Measurements from ENCODE around the gene CDH22.

The CDH22 gene, protein sequence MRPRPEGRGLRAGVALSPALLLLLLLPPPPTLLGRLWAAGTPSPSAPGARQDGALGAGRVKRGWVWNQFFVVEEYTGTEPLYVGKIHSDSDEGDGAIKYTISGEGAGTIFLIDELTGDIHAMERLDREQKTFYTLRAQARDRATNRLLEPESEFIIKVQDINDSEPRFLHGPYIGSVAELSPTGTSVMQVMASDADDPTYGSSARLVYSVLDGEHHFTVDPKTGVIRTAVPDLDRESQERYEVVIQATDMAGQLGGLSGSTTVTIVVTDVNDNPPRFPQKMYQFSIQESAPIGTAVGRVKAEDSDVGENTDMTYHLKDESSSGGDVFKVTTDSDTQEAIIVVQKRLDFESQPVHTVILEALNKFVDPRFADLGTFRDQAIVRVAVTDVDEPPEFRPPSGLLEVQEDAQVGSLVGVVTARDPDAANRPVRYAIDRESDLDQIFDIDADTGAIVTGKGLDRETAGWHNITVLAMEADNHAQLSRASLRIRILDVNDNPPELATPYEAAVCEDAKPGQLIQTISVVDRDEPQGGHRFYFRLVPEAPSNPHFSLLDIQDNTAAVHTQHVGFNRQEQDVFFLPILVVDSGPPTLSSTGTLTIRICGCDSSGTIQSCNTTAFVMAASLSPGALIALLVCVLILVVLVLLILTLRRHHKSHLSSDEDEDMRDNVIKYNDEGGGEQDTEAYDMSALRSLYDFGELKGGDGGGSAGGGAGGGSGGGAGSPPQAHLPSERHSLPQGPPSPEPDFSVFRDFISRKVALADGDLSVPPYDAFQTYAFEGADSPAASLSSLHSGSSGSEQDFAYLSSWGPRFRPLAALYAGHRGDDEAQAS

DNA sequence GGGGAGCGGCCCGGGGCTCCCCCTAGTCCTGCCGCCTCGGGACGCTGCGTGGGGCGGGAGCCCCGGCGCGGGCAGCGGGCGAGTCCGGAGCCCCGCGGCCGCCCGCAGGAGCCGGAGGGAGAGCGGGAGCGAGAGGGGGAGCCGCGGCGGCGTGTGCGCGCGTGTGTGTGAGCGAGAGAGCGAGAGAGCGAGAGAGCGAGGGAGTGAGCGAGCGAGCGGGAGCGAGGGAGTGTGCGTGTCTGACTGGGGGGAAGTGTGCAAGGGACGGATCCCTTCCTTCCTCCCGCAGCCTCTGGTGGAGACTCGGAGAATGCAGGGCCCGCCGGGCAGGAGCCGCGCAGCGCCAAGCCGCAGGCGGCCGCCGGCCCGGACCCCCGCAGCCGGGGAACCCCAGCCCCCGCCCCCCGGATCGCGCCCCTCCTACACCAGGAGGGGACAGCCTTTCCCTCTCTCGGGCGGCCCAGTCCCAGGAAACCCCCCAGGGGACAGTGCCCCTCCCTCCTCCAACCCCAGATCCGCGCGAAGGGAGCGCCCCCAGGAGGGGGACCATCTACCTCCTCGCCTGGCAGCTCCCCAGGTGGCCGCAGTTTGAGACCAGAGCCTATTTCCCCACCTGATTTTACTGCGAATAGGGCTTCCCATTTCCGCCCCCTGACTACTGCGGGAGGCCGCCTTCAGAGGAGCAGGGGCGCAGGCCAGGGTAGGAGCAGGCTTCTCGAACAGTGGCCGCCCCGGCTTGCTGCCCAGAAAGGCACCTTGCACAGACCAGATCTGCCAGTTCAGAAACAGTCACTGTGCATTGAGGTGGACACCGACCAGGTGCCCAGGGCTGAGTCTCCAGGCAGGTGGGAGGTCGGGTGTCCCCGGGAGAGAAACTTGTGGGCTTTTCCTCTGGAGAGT is at the start of gene CDH22:
TSS of gene CDH22 (minus strand) at position 241 of the 900 bp plus-strand sequence. CDS start 57,204 bp downstream, outside the sequence.
- no peak for DNase-seq (ENCODE audit: low read depth, low spot score)

DNA sequence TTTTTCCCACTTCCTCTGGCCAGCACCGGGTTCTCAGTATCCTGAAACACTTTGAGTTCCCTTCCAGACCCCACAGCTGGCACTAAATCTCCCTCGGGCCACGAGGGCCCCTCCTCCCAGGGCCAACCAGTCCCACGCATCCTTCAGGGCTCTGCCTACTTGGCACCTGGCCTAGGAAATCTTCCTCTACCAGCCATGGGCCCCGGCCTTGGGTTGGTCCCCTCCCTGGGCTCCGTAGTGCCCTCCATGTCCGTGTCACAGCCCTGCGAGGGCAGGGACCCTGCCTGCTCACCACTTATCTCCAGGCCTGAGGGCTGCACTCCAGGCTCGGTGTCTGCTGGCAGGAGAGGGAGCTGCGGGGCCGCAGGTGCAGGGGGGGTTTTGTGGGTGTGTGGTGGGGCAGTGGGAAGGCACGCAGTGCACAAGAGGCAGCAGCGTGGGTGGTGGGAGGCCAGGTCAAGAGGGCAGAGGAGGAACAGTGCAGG is 48.8 kb upstream of the CDH22 start:
- DNase-seq (ENCODE audit: low read depth, low spot score) = no peak

DNA sequence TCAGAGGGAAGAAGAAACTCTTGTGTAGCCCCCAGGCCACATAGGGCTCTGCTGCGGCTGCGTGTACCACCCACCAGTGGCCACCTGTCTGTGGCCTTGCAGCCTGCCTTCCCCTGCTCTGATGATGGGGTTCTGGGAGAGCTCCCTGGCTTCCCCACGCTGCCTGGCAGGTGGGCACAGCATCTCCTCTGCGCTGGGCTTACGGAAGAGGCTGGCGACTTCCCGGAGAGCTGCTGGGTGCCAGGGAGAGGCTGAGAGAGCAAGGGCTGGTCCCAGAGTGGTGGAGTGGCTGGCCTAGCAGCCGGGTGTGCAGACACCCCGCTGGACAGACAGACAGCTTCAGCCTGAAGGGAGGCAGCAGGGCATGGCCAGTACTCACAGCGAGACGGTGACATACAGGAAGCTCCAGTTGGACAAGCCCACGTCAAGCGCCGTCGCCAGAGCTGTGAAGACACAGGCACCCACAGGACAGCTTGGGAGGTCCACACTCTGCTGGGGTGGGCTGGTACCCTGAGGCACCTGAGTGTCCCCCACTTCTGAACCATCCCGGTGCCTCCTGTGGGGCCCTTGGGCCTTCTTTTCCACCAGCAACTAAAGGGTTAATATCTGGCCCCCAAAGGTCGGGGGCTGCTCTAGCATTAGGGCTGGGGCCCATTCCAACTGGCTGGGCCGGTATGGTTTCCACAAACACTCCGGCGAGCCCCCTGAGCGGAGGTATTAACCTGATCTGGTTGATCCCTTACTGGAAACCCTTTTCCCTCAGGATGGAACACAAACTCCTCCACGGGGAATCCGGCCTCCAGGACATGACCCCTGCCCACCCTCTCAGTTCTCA is 48.1 kb upstream of the CDH22 start:
- DNase-seq (ENCODE audit: low read depth, low spot score) = no peak

DNA sequence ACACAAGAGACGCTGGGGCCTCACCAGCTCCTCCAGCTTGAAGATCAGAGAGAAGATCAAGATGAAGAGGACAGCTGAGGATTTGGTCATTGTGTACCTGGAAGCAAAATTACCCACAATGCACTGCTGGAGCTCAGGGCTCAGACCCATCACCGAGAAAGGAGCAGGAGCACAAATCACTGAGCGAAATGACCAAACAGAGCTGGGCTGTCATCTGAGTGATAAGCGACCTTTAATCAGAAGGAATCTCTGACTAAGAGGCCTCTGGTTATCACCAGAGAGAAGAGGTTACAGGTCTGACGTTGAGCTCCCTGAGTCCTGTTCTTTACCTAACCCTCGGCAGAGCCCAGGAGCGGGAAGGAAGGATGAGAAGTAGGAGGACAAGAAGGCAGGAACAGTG is 47.5 kb upstream of the CDH22 start:
- no peak for DNase-seq (ENCODE audit: low read depth, low spot score)

DNA sequence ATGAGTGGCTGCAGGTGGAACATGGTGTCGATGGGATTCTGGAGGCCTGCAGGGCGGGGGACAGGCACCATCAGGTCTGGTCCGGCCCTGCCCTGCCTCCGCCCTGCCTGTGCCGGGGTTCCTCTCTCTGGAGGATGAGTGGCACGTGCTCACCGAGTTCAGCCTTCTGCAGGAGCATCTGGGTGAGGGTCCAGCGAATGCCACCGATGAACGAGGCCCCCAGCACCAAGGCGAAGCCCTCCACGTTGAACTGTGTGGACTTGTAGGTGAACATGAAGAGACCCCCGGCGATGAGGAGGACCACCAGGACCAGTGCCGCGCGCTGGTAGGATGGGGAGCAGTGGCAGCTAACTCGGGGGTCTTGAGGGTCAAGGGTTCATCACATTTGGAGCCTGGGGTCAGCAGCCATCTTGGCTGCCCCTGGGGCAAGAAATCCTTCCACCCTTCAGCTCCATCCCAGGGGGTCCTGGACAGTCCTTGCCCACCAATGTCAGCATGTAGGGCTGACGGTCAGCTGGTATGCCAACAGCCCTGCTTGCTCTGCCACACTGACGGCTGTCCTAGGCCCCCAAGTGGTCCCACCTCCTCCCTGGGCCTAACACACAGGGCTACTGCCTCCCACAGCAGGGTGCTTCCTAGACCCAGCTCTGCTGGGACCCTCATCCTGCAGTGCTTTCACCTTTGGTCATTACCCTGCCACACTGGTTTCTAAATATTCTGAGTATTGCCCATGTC is 46.8 kb upstream of the CDH22 start:
- DNase-seq (ENCODE audit: low read depth, low spot score) = no peak

DNA sequence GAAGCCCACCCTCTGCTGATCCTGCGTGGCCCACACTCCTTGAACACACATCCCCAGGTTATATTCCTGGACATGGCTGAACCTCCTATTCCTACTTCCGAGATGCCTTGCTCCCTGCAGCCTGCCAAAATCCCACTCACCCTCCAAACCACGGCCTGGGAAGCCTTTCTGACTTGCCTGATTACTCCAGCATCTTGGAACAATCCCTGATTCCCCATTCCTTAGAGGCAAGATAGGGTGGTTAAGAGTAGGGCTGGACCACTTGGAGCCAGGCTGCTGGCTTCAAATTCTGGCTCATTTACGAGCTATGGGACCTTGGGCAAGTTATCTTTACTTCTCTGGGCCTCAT is 45.9 kb upstream of the CDH22 start:
- DNase-seq (ENCODE audit: low read depth, low spot score) = no peak

DNA sequence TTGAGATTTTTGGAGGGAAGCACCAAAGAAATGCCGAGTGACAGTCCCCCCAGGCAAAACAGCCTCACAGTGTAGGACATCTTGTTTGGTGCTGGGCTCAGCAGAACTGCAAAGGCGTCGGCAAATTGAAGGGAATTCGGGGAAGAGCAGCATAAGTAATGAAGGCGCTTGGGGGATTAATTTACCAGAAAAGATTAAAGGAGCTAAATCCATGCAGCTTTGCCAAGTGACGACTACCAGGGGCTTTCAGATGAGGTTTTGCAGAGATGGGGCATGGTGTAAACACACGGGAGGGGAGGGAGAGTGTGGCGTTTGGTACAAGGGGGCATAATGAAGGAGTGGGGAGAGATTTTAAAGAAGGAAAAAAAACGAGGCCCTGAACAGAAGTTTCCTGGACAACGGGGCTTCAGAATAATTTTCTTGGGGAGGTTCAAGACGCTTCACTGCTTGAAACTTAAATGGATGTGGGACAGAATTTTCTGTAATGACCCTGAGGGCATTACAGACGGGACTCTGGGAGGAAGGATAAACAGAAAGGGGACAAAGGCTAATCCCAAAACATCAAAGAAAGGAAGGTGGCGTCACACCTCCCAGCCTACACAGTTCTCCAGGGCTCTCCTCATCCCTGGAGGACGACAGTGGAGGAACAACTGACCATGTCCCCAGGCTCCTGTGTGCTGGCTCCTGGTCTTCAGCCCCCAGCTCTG is 45.4 kb upstream of the CDH22 start:
- DNase-seq (ENCODE audit: low read depth, low spot score) = no peak

DNA sequence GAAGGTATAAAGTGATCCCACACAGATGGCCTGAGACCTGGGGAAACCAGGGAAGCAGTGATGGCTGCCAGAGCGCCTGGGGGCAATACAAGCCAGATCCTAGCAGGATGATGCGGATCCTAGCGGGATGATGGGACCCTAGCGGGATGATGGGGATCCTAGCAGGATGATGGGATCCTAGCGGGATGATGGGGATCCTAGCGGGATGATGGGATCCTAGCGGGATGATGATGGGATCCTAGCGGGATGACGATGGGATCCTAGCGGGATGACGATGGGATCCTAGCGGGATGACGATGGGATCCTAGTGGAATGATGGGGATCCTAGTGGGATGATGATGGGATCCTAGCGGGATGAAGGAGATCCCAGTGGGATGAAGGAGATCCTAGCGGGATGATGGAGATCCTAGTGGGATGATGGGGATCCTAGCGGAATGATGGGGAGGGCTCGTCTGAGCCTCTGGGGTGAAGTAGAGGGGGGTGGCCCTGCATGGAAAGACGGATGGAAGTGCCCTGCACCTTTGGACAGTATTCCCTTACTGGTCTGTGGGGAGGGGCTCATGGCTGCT is 44.2 kb upstream of the CDH22 start:
- no peak for DNase-seq (ENCODE audit: low read depth, low spot score)

DNA sequence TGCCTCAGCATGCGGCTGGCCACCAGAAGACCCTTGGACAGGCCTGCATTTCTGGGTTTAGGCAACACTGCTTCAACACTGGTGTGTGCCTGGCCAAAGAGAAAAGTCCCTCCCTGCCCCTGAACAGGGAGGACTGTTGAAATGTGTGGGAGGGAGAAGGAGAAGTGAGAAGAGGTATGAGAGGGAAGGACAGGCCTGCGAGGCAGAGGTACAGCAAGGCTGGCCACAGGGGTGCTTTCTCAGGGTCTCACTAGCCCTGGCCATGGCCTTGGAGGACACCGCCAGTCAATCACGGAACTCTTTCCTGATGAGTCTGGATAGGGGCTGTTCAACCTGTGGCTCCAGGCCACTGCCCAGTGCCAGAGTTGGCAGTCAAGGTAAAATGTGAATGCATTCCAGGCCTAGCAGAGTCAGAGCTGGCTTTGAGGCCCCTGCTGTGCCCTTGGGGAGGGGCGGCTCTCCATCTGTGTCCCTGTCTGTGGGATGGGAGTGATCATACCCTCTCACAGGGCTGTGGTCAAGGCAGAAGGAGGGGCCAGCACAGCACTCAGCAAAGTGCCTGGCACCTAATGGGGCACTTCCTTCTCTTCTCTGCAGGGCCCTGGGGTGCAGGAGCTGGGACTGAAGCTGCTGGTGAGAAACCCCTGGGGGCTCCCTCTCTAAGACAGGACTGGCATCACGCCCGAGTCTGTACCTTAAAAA is 43.2 kb upstream of the CDH22 start:
- DNase-seq (ENCODE audit: low read depth, low spot score) = no peak

DNA sequence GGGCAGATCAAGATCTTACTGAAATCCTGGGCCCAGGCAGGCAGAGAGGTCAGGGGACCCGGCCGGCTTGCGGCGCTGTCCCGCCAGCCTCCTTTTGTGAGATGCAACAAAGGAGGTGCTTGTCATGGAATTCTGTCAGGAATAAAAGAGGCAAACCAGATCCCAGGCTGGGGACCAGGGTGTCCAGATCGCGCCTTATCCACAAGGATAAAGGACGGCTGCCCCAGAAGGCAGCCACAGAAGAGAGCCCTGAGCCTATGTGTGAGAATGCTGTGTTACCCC is 42.6 kb upstream of the CDH22 start:
- DNase-seq (ENCODE audit: low read depth, low spot score) = no peak

DNA sequence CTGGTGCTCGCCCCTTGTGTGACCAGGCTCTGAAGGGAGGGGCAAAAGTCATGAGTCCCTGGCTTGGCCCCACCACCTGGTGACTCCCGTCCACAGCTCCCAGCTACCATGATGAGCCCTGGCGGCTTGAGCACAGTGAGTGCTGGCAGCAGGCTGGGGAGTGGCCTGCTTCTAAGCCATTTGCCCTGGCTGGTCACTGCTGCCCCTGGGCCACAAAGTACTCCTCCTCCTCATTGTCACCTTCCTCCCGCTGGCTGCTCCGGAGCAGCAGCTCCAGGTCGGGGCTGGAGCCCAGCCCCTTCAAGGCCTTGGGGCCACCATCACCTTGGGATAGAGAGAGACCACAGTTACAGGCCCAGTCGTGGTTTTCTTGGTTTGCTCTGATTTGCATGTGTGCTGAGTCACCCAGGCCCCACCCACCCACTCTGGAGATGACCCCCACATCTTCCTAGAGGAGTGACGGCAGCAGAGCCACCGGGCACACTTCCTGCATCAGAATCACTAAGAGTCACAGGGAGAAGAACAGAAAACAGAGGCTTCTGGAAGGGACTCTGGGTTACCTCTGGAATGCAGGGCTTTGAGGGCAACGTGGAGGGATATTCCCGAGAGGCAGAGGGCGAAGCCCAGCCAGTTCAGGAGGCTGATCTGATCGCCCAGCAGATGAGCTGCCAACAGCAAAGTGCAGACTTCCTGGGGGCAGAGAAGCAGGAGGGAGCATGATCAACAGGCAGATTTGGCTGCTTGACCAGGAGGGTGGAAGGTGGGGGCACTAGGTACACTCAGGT is 42.1 kb upstream of the CDH22 start:
- DNase-seq (ENCODE audit: low read depth, low spot score) = peak; percentile 71

DNA sequence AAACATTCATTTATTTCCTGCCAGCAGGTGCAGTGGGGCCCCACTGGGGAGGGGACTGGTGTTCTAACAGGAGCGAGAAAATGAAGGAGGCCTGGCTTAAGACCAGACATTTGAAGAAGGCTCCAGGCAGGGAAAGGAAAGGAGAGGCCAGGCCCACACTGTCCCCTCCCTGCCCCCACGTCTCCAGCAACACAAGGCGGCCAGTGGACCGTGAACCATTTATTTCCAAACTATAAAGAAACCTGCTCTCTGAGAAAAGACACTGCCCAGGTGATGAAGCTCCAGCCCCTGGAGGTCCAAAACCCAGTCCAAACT is 41.4 kb upstream of the CDH22 start:
- DNase-seq (ENCODE audit: low read depth, low spot score) = no peak

DNA sequence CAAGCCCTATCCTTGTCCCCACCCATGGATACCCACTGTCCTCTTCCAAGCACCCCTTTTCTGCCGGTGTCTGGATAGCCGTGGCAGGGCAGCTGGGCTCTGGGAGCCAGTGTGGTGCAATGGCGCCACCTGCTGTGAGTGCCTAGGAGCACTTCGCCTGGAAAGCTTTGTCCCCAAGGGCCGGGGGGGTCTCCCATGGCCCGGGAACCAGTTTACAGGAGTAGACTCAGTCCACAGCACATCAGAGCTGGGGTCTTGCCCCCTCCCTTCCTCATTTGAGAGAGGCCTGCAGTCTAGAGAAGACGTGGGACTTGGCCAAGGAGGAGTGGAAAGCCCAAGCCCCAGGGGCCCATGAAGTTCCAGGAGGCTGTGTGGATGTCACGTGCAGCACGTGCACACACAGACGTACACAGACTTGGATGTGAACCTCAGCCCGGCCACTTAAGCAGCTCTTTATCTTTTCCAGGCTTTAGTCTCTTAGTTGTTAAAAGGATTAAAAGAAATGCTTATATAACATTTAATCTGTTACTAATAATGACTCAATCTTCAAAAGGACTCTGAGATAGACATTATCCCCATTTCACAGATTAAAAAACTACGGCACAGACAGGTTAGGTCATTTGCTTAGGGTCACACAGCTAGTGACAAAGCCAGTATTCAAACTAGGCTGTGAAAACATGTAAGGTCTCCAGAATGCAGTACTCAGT is 40.9 kb upstream of the CDH22 start:
- no peak for DNase-seq (ENCODE audit: low read depth, low spot score)

DNA sequence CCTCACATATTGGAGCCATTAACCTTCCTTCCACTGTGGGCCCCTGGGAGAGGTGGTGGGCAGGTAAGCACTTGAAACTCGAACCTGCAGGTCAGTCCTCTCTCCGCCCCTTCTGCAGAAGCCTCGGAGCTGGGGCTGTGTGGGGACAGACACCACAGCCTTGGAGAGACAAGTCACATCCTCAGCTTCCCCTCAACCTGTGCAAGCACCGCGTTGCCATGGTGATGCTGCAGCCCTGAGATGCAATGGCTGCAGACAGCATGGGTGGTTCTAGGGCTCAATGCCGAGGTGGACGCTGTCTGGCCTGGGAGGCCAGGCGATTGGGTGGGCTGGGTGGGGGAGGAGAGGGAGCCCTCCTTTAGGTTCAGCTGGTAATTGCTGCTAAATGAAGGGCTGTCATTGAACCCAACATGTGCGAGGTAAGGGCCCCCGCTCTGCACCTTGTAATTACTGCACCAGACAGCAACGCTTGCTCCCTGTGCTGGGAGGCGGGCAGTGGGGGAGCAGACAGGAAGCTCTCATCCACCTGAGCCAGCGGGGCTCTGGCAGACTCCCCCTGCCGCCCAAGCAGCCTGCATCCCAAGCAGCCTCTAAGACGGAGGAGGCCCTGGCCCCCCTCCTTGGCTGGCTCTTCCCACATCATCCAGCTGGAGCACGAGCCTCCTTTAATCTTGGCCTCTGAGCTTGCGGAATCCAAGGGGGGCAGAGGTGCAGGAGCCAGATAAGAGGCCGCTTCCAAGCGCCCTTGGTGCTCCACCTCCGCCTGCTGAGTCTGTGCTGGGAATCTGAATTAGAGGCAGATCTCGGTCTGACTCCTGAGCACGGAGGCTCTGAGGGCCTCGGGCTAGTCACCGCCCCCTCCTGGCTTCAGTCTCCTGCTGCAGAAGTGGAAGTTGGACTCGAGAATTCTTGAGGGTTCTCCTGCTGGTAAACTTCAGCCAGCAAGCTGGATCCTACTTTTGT is 39.8 kb upstream of the CDH22 start:
- DNase-seq (ENCODE audit: low read depth, low spot score) = no peak

DNA sequence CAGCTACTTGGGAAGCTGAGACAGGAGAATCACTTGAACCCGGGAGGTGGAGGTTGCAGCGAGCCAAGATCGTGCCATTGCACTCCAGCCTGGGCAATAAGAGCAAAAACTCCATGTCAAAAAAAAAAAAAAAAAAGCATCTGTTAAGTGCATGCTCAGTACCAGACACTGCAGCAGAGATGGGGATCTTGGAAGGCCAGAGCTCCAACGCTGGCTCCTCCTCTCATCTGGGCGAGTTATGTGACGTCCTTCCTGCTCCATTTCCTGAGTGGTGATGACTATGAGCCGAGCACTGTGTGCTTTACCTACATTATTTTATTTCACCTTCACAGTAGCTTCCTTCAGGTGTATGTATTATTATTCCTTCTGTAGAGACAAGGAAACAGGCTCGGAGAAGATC is 38.5 kb upstream of the CDH22 start:
- DNase-seq (ENCODE audit: low read depth, low spot score) = no peak

DNA sequence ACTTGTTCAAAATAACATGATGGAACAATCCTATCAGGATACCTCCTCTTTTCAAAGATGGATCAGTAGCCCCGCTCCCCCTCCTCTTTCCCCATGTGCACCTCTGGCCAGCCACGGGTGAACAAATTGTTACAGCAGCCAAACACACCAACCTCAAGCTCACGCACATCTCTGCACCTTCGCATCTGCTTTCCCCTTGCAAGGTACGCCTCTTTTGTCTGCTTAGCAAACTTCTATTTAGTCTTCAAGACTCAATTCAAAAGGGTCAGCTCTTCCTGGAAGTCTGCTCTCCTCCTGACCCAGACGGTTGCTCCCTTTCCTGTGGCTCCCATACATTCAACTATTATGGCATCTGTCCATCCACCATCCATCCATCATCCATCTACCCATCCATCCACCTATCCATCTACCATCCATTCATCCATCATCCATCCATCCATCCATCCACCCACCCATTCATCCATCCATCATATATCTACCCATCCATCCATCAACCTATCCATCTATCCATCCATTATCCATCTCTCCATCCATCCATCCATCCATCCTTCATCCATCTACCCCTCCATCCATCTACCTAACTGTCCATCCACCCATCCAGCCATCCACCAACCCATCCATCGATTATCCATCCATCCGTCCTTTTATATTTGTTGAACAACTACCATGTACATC is 36.3 kb upstream of the CDH22 start:
- no peak for DNase-seq (ENCODE audit: low read depth, low spot score)
